Body of pancreas (tissue), 4 donors: Measurements from ENCODE around the gene SPOCK2.

Experiments
- POLR2A ChIP-seq, 3 donors: fragments of 450-650 bp; IDR thresholded peaks; one replicate each; pipeline ENCODE4 v1.6.1; 2016; ENCODE audit warnings: antibody characterized with exemption in 3 of 3, mild to moderate bottlenecking in 2 of 3
- TF ChIP-seq, protein P1 (sequence below), 7 experiments: fragments of 450-650 bp in 4 of 7; fragments of 200-600 bp in 3 of 7; sonication (generic) in 3 of 7; IDR thresholded peaks; one replicate each; pipeline ENCODE4 v1.5.1; 2016 to 2019; ENCODE audit warnings: antibody characterized with exemption in 7 of 7

DNA sequence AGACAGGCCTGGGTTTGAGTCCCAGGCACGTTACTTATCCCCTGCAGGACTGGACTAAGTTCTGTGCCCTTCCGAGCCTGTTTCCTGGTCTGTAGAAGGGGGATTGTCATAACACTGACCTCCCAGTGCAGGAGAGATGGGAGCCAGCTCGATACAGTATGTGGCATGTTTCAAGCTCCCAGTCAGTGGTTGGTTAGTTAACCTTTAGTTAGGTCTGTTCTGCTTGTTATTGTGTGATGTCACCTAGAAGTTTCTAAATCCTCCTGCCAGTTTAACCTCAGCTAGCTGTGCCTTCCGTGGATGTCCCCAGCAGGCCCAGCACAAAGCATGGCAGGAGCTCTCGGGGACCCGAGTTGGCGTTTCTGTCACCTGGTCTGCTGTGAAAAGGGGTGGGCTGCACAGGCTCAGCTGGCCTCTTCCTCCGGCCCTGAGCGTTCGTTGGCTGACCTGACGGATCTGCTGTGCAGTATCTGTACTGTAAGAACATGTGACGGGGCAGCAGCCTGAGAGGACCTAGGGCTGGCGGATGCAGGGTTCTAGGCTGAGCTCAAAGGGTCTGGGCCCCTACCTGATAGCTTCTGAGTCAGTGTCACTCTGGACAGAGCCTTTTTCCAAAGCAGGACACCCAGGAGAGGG, 53.0 kb downstream of the SPOCK2 start:
- TF ChIP-seq, protein P1, sequence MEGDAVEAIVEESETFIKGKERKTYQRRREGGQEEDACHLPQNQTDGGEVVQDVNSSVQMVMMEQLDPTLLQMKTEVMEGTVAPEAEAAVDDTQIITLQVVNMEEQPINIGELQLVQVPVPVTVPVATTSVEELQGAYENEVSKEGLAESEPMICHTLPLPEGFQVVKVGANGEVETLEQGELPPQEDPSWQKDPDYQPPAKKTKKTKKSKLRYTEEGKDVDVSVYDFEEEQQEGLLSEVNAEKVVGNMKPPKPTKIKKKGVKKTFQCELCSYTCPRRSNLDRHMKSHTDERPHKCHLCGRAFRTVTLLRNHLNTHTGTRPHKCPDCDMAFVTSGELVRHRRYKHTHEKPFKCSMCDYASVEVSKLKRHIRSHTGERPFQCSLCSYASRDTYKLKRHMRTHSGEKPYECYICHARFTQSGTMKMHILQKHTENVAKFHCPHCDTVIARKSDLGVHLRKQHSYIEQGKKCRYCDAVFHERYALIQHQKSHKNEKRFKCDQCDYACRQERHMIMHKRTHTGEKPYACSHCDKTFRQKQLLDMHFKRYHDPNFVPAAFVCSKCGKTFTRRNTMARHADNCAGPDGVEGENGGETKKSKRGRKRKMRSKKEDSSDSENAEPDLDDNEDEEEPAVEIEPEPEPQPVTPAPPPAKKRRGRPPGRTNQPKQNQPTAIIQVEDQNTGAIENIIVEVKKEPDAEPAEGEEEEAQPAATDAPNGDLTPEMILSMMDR (IDR thresholded peaks at IDR 0.05): no peak
- TF ChIP-seq POLR2A (IDR thresholded peaks at IDR 0.05): no peak
